Retinal pigment epithelial cell (primary cell): ENCODE measurements around the gene BCL6.

Source experiments
- DNase-seq: peaks from one replicate; pipeline ENCODE4 v3.0.0-alpha.2; 2010; ENCODE audit warnings: low read depth
- H3K4me3 ChIP-seq: 2 replicates; pipeline ENCODE4 v1.5.1; 2011; ENCODE audit warnings: mild to moderate bottlenecking, low read length, control low read depth, moderate library complexity
- TF ChIP-seq, protein P1 (sequence below): conservative IDR thresholded peaks from 2 replicates; pipeline ENCODE4 v1.5.1; 2011; ENCODE audit warnings: low read depth, low read length, control low read depth, inconsistent platforms

BCL6 gene

DNA sequence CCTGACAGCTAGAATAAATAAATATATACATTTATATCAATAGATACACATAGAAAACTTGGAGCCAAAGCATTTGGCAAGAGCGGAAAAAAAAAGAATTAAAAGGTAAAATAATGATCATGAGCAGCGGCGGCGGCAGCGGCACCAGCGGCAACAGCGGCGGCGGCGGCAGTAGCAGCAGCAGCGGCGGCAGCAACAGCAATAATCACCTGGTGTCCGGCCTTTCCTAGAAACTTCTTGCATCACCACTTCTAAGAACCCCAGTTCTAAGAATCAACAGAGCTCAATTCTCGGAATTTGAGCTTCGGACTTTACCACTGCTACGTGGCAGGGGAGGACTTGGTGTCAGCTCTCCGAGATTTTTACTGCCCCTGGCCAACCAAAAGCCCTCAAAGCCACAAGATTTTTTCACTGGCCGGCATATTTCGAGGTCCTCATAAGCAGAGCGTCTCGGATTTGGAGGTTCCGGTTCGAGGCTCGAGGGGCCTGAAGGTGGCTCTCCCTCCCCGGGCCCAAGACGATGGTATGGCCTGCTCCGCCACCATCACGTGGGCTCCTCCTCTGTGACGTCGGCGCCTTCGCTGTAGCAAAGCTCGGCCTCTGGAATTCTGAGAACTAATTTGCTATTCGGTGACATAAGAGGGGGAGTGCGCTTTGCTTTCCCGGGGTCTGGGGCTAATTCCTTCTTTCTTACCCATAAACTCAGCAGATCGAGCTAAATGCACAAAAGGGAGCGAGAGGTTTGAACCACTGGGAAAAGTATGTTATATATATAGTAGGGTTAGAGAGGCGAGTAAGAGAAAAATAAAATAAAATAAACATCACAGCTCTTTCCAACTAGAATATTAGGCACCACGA, at the start of gene BCL6:
Gene BCL6, minus strand, starts transcription at position 268 of the 858 bp plus-strand sequence. CDS start 11,775 bp downstream, outside the sequence.
- peak; percentile 97 for DNase-seq
- TF ChIP-seq, protein P1, sequence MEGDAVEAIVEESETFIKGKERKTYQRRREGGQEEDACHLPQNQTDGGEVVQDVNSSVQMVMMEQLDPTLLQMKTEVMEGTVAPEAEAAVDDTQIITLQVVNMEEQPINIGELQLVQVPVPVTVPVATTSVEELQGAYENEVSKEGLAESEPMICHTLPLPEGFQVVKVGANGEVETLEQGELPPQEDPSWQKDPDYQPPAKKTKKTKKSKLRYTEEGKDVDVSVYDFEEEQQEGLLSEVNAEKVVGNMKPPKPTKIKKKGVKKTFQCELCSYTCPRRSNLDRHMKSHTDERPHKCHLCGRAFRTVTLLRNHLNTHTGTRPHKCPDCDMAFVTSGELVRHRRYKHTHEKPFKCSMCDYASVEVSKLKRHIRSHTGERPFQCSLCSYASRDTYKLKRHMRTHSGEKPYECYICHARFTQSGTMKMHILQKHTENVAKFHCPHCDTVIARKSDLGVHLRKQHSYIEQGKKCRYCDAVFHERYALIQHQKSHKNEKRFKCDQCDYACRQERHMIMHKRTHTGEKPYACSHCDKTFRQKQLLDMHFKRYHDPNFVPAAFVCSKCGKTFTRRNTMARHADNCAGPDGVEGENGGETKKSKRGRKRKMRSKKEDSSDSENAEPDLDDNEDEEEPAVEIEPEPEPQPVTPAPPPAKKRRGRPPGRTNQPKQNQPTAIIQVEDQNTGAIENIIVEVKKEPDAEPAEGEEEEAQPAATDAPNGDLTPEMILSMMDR = no peak

DNA sequence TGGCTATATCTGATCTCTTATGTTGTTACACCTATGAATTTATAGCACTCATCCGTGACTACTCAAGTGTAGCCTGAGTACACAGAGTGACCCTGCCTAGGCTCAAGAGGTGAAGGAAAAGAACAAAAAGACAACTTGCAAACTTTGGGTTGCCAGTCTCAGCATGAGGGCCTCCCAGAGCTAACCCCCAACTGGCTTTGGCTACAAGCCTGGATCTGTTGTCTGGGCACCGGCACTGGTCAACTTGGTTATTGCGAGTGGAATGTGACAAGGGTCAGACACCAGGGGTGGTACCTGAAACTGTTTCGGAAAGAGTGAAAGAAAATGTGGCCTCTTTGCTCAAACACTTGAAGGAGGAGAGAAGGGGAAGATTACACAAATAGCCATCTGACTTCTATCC, 49.5 kb upstream of the BCL6 start:
- no peak overlapping the region for H3K4me3 ChIP-seq
- no peak for DNase-seq
- TF ChIP-seq, protein P1 = no peak

More for the DNA sequence above, at the start of gene BCL6:
- peak within 1 kb of the TSS; percentile 81 for H3K4me3 ChIP-seq

DNA sequence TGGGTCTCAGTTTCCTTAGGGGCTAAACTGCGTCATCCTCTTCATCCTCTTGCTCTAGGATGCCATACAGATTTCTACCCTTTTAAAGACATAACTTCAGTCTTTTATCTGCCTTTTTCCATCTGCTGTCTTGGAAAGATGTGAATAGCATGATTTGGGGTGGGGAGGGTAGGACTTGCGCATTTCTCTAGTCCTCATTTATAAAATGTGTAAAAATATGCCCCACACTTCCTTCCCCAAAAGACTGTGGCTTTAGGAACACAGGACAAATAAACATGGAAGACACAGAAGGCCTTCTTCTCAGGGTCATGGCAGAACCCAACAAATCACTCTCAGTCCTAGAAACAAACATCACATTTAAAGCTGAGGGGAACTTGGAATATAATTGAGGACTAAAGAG, 48.4 kb upstream of the BCL6 start:
- no peak for DNase-seq
- TF ChIP-seq, protein P1 = no peak
- H3K4me3 ChIP-seq = no peak overlapping the region

DNA sequence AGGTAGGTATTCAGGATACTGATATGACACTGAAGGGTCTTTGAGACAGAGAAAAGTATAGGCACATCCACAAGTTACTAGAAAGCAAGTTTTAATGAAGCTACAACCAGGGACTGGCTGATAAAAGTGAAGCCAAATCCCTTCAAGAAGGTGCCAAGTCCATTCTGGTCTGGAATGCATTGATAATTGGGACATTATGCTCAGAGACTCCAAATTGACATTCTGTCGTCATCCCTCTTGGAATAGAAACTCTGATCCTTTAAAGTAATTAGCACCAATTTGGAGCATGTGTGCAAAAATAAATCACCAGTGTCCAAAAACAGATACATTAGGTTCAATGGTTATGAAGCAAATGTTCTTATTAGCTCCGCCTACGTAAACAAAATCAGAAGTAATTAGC, 47.3 kb upstream of the BCL6 start:
- no peak for DNase-seq
- TF ChIP-seq, protein P1 = no peak
- no peak overlapping the region for H3K4me3 ChIP-seq

DNA sequence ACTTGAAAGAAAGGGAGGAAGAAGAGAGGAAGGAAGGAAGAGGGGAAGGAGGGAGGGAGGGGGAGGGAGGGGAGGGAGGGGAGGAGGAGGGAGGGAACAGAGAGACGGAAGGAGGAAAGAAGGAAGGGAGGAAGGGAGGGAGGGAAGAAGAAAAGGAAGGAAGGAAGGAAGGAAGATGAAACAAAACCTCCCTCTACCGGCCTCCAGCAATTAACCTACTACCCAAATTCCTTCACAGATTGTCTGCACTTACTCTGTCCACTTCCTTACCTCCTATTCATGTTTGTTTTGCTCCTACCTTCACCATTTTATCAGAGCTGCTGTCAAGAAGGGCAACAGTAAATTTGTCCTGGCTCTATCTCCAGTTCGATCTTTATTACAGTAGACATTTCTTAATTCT, 44.6 kb upstream of the BCL6 start:
- no peak overlapping the region for H3K4me3 ChIP-seq
- TF ChIP-seq, protein P1 = no peak
- DNase-seq = no peak

DNA sequence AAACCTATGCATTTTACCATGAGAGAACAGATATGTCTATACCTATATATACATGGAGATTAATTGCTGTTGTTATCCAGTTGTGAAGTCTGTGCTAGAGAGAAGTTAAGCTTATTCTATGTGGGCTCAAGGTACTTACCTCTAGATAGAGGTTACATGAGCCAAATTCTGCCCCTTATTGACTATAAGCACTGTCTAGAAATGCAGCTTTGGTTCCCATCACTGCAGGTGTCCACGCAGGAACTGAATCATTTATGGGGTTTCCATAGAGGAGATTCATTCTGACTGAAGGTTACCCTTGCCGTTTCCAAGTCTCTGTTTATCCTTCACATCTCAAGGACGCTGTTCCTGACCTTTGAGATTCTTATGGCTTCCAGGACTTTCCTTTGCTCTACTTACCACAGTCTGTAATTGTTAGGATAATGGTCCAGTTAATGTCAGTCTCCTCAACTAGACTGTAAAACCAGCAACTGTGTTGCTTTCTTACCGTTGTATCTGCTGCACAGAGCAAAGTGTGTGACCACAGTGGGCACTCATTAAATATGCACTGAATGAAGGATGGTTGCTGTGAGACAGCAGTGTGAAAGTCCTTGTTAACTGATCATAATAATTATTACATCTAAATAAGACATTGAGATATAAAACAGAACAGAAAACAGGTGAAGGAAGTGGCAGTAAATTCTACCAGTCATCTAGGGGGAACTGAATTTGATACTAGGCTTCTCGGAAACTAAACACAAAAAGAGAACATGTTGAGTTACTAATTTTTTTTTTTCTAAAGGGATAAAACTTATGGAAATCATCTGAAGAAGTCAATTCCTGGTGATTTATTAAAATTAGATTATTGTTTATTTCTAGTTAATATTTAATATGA, 44.0 kb upstream of the BCL6 start:
- TF ChIP-seq, protein P1 = no peak
- H3K4me3 ChIP-seq = no peak overlapping the region
- DNase-seq = no peak
